ENCODE results near the gene LCLAT1.

Gene LCLAT1

GRCh38 chr2:30470426-30470825 lies 23.4 kb downstream of the LCLAT1 start:
- ChIA-PET POLR2A (no interaction called here), CTCF (no interaction called here)
- Histone ChIP-seq H3K9me3 (ENCODE audit: control insufficient read depth, insufficient read depth, low read depth, low read length) (no peaks in the 10 kb centered on the region), H3K4me3 (ENCODE audit: low read depth, low read length) (no peak overlapping the region), H3K36me3 (ENCODE audit: control insufficient read depth in 2 of 2, insufficient read depth in 1 of 2, low read length in 2 of 2) (no peaks in the 10 kb centered on the region; a peak in 1 of 3 replicates), H3K4me1 (ENCODE audit: control insufficient read depth, insufficient read depth, low read length) (peaks cover 12% of the 10 kb centered on the region; the same call in 1 of the 2 replicates), H3K27ac (ENCODE audit: extremely low read depth, low read depth, low read length) (no peak overlapping the region)
- TF ChIP-seq ZNF133 (tag by site-specific recombination; IDR thresholded peaks at IDR 0.05), result no peak
- no peak for TF ChIP-seq ZNF548 (tag by site-specific recombination; IDR thresholded peaks at IDR 0.05)
- TF ChIP-seq ZNF629 (tag by site-specific recombination; IDR thresholded peaks at IDR 0.05), result no peak
- TF ChIP-seq ZSCAN4 (tag by site-specific recombination; IDR thresholded peaks at IDR 0.05), result no peak
- TF ChIP-seq, protein P1, sequence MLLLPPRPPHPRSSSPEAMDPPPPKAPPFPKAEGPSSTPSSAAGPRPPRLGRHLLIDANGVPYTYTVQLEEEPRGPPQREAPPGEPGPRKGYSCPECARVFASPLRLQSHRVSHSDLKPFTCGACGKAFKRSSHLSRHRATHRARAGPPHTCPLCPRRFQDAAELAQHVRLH (tag by site-specific recombination; IDR thresholded peaks at IDR 0.05), result no peak
- TF ChIP-seq ZNF248 (tag by site-specific recombination; IDR thresholded peaks at IDR 0.05), result no peak
- no peak for TF ChIP-seq ZNF266 (tag by site-specific recombination; IDR thresholded peaks at IDR 0.05; ENCODE audit: low read depth)
- no peak for TF ChIP-seq ZNF239 (tag by site-specific recombination; IDR thresholded peaks at IDR 0.05)
- no peak for TF ChIP-seq ZBTB8A (tag by site-specific recombination; IDR thresholded peaks at IDR 0.05)
- TF ChIP-seq ZXDB (tag by site-specific recombination; IDR thresholded peaks at IDR 0.05), result no peak
- TF ChIP-seq ZNF473 (tag by site-specific recombination; IDR thresholded peaks at IDR 0.05), result no peak
- no peak for TF ChIP-seq SETDB1 (IDR thresholded peaks at IDR 0.05; ENCODE audit: insufficient read length, low read length)
- no peak for TF ChIP-seq ZNF175 (tag by site-specific recombination; IDR thresholded peaks at IDR 0.05)
- TF ChIP-seq ZNF341 (tag by site-specific recombination; IDR thresholded peaks at IDR 0.05; ENCODE audit: low read depth), result no peak

- CTCF ChIA-PET, result interaction anchor here (0.6 kb wide), 1 partner anchor 228 kb away, joined by 3 read pairs; no protein-coding TSS in a partner anchor
Observed at GRCh38 chr2:30472326-30472725, 25.3 kb downstream of the LCLAT1 start.

DNA sequence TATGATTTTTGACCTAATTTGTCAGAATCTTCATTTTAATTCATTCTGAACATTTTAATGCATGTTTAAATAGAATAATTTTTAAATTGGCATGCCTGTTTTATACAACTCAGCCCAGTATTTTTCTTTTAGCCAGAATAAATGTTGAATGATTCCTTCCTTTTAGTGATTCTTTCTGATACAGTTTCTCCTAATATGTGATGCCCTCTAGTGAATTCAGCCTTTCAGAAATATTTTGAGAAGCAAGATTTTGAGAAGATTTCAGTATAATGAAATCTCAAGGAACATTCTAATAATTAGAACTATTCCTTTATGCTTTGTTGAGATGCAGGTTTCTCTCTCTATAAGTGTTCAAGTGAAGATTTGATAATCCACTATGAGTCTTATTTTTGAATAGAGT lies 28.5 kb downstream of the LCLAT1 start:
- CTCF ChIA-PET, result interaction anchor here (0.6 to 2.4 kb wide), 6 partner anchors 9 to 310 kb away, joined by 3 to 14 read pairs (median 4); no protein-coding TSS in a partner anchor
- no peaks in the 10 kb centered on the region for H3K9me3 ChIP-seq (ENCODE audit: control insufficient read depth, insufficient read depth, low read depth, low read length)
- POLR2A ChIA-PET, result no interaction called here

More at GRCh38 chr2:30472326-30472725, 25.3 kb downstream of the LCLAT1 start:
- Histone ChIP-seq H3K4me3 (ENCODE audit: low read depth, low read length) (no peak overlapping the region), H3K4me1 (ENCODE audit: control insufficient read depth, insufficient read depth, low read length) (peaks cover 8% of the 10 kb centered on the region; the same call in 1 of the 2 replicates), H3K9me3 (ENCODE audit: control insufficient read depth, insufficient read depth, low read depth, low read length) (no peaks in the 10 kb centered on the region), H3K36me3 (ENCODE audit: control insufficient read depth in 2 of 2, insufficient read depth in 1 of 2, low read length in 2 of 2) (no peaks in the 10 kb centered on the region; a peak in 1 of 3 replicates), H3K27ac (ENCODE audit: extremely low read depth, low read depth, low read length) (no peak overlapping the region)
- TF ChIP-seq PRDM6 (tag by site-specific recombination; IDR thresholded peaks at IDR 0.05) (peak; percentile 54), ZNF549 (tag by site-specific recombination; IDR thresholded peaks at IDR 0.05) (no peak)
- POLR2A ChIA-PET, result no interaction called here

More for the DNA sequence above, 28.5 kb downstream of the LCLAT1 start:
- Histone ChIP-seq H3K4me1 (ENCODE audit: control insufficient read depth, insufficient read depth, low read length) (peaks cover 8% of the 10 kb centered on the region; the same call in 1 of the 2 replicates), H3K4me3 (ENCODE audit: low read depth, low read length) (no peak overlapping the region), H3K27ac (ENCODE audit: extremely low read depth, low read depth, low read length) (no peak overlapping the region), H3K36me3 (ENCODE audit: control insufficient read depth in 2 of 2, insufficient read depth in 1 of 2, low read length in 2 of 2) (no peaks in the 10 kb centered on the region)
- TF ChIP-seq ZNF221 (tag by site-specific recombination; IDR thresholded peaks at IDR 0.05; ENCODE audit: borderline replicate concordance), result no peak
- TF ChIP-seq EGR2 (tag by site-specific recombination; IDR thresholded peaks at IDR 0.05; ENCODE audit: low read depth), result no peak
- no peak for TF ChIP-seq ZNF214 (tag by site-specific recombination; IDR thresholded peaks at IDR 0.05; ENCODE audit: borderline replicate concordance)
- TF ChIP-seq ZNF23 (tag by site-specific recombination; IDR thresholded peaks at IDR 0.05; ENCODE audit: borderline replicate concordance), result no peak
- no peak for TF ChIP-seq ZNF629 (tag by site-specific recombination; IDR thresholded peaks at IDR 0.05)

Data from HEK293 (cell line).